GF-D8 (cell line): ENCODE measurements around the gene NGF.

Source experiments
- DNase-seq: peaks from one replicate; lab custom pipeline; 2025; lab: John Stamatoyannopoulos, UW

The NGF gene

GRCh38 chr1:115308969-115309368 lies 29.1 kb downstream of the NGF start:
- DNase-seq: no peak

- no peak for DNase-seq
Measured at GRCh38 chr1:115307661-115308060, 30.4 kb downstream of the NGF start.

- no peak for DNase-seq
Measured at GRCh38 chr1:115306146-115306545, 31.9 kb downstream of the NGF start.

GRCh38 chr1:115303364-115303763 lies 34.7 kb downstream of the NGF start:
- DNase-seq: no peak

GRCh38 chr1:115302390-115302961 lies 35.6 kb downstream of the NGF start:
- DNase-seq: no peak

GRCh38 chr1:115301438-115302020 lies 36.5 kb downstream of the NGF start:
- DNase-seq: no peak

- DNase-seq: no peak
Measured at GRCh38 chr1:115300087-115300876, 37.8 kb downstream of the NGF start.

- no peak for DNase-seq
Measured at GRCh38 chr1:115299266-115299665, 38.8 kb downstream of the NGF start.

- DNase-seq: no peak
Measured at GRCh38 chr1:115296981-115297380, 41.1 kb downstream of the NGF start.

- no peak for DNase-seq
Measured at GRCh38 chr1:115295904-115296696, 41.9 kb downstream of the NGF start.

GRCh38 chr1:115293899-115294298 lies 44.1 kb downstream of the NGF start:
- no peak for DNase-seq

- no peak for DNase-seq
Measured at GRCh38 chr1:115293006-115293405, 45.0 kb downstream of the NGF start.

GRCh38 chr1:115291741-115292140 lies 46.3 kb downstream of the NGF start:
- no peak for DNase-seq

- DNase-seq: no peak
Measured at GRCh38 chr1:115289940-115290339, 48.1 kb downstream of the NGF start.

- DNase-seq: no peak
Measured at GRCh38 chr1:115288591-115289198, 49.4 kb downstream of the NGF start.

GRCh38 chr1:115286431-115287205 lies 51.4 kb downstream of the NGF start:
- DNase-seq: no peak

GRCh38 chr1:115284209-115284608 lies 53.8 kb downstream of the NGF start:
- no peak for DNase-seq

- DNase-seq: no peak
Measured at GRCh38 chr1:115283681-115284146, 54.3 kb downstream of the NGF start.

- no peak for DNase-seq
Measured at GRCh38 chr1:115283249-115283648, 54.8 kb downstream of the NGF start.

- DNase-seq: no peak
Measured at GRCh38 chr1:115282807-115283208, 55.2 kb downstream of the NGF start.

- no peak for DNase-seq
Measured at GRCh38 chr1:115281143-115281542, 56.9 kb downstream of the NGF start.
